ENCODE measurements around the gene TBC1D5. TPM values are rescaled to one million over a fixed set of nuclear protein-coding genes. Genes with fewer than 3 reads are reported as not detected.

TBC1D5 gene
- total RNA-seq, 4 donors from 2014 or later = 51.9 to 66.8 (median 60.1) TPM

GRCh38 chr3:17300441-17300840 is 442.0 kb downstream of the TBC1D5 start:
- H3K4me3 ChIP-seq (ENCODE audit: low read depth, poor library complexity, severe bottlenecking) = no peak overlapping the region
- TF ChIP-seq CTCF (IDR thresholded peaks at IDR 0.05) (no peak), POLR2A (IDR thresholded peaks at IDR 0.05) (no peak)
- 77 to 84% methylated on average over 4 of the region's 4 CpGs for WGBS, 2 donors
- no peak for DNase-seq (ENCODE audit: low spot score in 2 of 2)
- intact Hi-C loops (cut with DNase I; ENCODE audit: low total_unique reads) = no loop called here

GRCh38 chr3:17298038-17298437 is 444.4 kb downstream of the TBC1D5 start:
- TF ChIP-seq CTCF (IDR thresholded peaks at IDR 0.05) (no peak), POLR2A (IDR thresholded peaks at IDR 0.05) (no peak)
- intact Hi-C loops (cut with DNase I; ENCODE audit: low total_unique reads) = no loop called here
- DNase-seq (ENCODE audit: low spot score in 2 of 2) = no peak
- no peak overlapping the region for H3K4me3 ChIP-seq (ENCODE audit: low read depth, poor library complexity, severe bottlenecking)

GRCh38 chr3:17292556-17292955 is 449.9 kb downstream of the TBC1D5 start:
- intact Hi-C loops (cut with DNase I; ENCODE audit: low total_unique reads) = no loop called here
- TF ChIP-seq CTCF (IDR thresholded peaks at IDR 0.05) = no peak
- TF ChIP-seq POLR2A (IDR thresholded peaks at IDR 0.05) = no peak
- H3K4me3 ChIP-seq (ENCODE audit: low read depth, poor library complexity, severe bottlenecking) = no peak overlapping the region
- no peak for DNase-seq (ENCODE audit: low spot score in 2 of 2)

GRCh38 chr3:17290894-17291293 is 451.5 kb downstream of the TBC1D5 start:
- WGBS, 2 donors = 48 to 53% methylated on average over 2 of the region's 2 CpGs
- no peak for DNase-seq (ENCODE audit: low spot score in 2 of 2)
- H3K4me3 ChIP-seq (ENCODE audit: low read depth, poor library complexity, severe bottlenecking) = no peak overlapping the region
- TF ChIP-seq POLR2A (IDR thresholded peaks at IDR 0.05) (no peak), CTCF (IDR thresholded peaks at IDR 0.05) (no peak)
- intact Hi-C loops (cut with DNase I; ENCODE audit: low total_unique reads) = no loop called here

- H3K4me3 ChIP-seq (ENCODE audit: low read depth, poor library complexity, severe bottlenecking) = no peak overlapping the region
- intact Hi-C loops (cut with DNase I; ENCODE audit: low total_unique reads) = no loop called here
- 96 to 99% methylated on average over 14 of the region's 14 CpGs for WGBS, 2 donors
- TF ChIP-seq POLR2A (IDR thresholded peaks at IDR 0.05) (no peak), CTCF (IDR thresholded peaks at IDR 0.05) (no peak)
- DNase-seq (ENCODE audit: low spot score in 2 of 2) = no peak
Observed at GRCh38 chr3:17288839-17289399, 453.5 kb downstream of the TBC1D5 start.

- no peak for TF ChIP-seq CTCF (IDR thresholded peaks at IDR 0.05)
- no peak for TF ChIP-seq POLR2A (IDR thresholded peaks at IDR 0.05)
- no peak for DNase-seq (ENCODE audit: low spot score in 2 of 2)
- H3K4me3 ChIP-seq (ENCODE audit: low read depth, poor library complexity, severe bottlenecking) = no peak overlapping the region
- intact Hi-C loops (cut with DNase I; ENCODE audit: low total_unique reads) = no loop called here
- 81 to 88% methylated on average over 5 of the region's 5 CpGs for WGBS, 2 donors
Observed at GRCh38 chr3:17287006-17287689, 455.3 kb downstream of the TBC1D5 start.
